H1 (cell line): ENCODE results near the gene TNFRSF6B. TPM values are rescaled to one million over a fixed set of nuclear protein-coding genes. Genes with fewer than 3 reads are reported as not detected.

ENCODE experiments used
- CTCF ChIA-PET: fragments of 300-600 bp; sonication (Branson Sonifier 250); formaldehyde crosslinking; loops from one replicate; lab custom pipeline; 2021; ENCODE audit not compliant: partially characterized antibody; lab: Charles Lee
- POLR2A ChIA-PET: fragments of 300-600 bp; sonication (Branson Sonifier 250); formaldehyde crosslinking; loops from one replicate; lab custom pipeline; 2021; ENCODE audit warnings: inconsistent platforms; ENCODE audit not compliant: partially characterized antibody; lab: Charles Lee
- DNase-seq, 2 experiments: peaks; one replicate each; pipeline versions ENCODE4 v3.0.0 to v3.0.0-alpha.2; 2010 to 2022; ENCODE audit warnings: low spot score in 2 of 2, low read depth in 1 of 2, mixed read lengths in 1 of 2
- FAIRE-seq: peaks from 2 replicates; lab custom pipeline; 2011; peaks lifted over from hg19 to GRCh38; lab: Jason Lieb, UNC
- H2AFZ ChIP-seq: 2 replicates; pipeline ENCODE4 v1.8.1; 2012; ENCODE audit warnings: low read length, inconsistent platforms
- H2AK5ac ChIP-seq: 2 replicates; pipeline ENCODE4 v1.6.1; 2013; ENCODE audit warnings: low read depth, low read length
- H2BK120ac ChIP-seq: replicated peaks from 2 replicates; pipeline ENCODE3; 2013; ENCODE audit warnings: low read depth, low read length, inconsistent platforms
- H2BK12ac ChIP-seq: 2 replicates; pipeline ENCODE4 v1.6.1; 2013; ENCODE audit warnings: low read depth, low read length
- H2BK15ac ChIP-seq: 2 replicates; pipeline ENCODE4 v1.6.1; 2013; ENCODE audit warnings: low read length
- H2BK20ac ChIP-seq: 2 replicates; pipeline ENCODE4 v1.6.1; 2013; ENCODE audit warnings: low read length
- H2BK5ac ChIP-seq: 2 replicates; pipeline ENCODE4 v1.6.1; 2013; ENCODE audit warnings: low read depth, low read length
- H3K14ac ChIP-seq: 2 replicates; pipeline ENCODE4 v1.6.1; 2013; ENCODE audit warnings: inconsistent platforms; ENCODE audit not compliant: insufficient read length
- H3K18ac ChIP-seq: 2 replicates; pipeline ENCODE4 v1.6.1; 2013; ENCODE audit warnings: low read length; ENCODE audit errors: extremely low read depth
- H3K23ac ChIP-seq: 2 replicates; pipeline ENCODE4 v1.6.1; 2013; ENCODE audit warnings: inconsistent platforms; ENCODE audit not compliant: insufficient read length
- H3K23me2 ChIP-seq: 2 replicates; pipeline ENCODE4 v1.6.1; 2013; ENCODE audit warnings: low read depth, low read length
- H3K27ac ChIP-seq: 2 replicates; pipeline ENCODE4 v1.6.1; 2011; ENCODE audit warnings: low read depth, low read length, inconsistent platforms
- H3K27me3 ChIP-seq, 4 experiments: replicated peaks in 1 of 4; 1 replicate in 1 of 4; 2 replicates in 3 of 4; pipeline versions ENCODE4 v1.6.1 to v1.8.1; 2011 to 2013; ENCODE audit warnings: low read length in 3 of 4, mild to moderate bottlenecking in 3 of 4, inconsistent platforms in 2 of 4, mixed read lengths in 2 of 4, moderate library complexity in 1 of 4; ENCODE audit not compliant: control insufficient read depth in 3 of 4, insufficient read depth in 3 of 4; ENCODE audit errors: extremely low read depth in 1 of 4
- H3K36me3 ChIP-seq, 4 experiments: 2 replicates each; pipeline versions ENCODE4 v1.6.1 to v1.8.1; 2011 to 2013; ENCODE audit warnings: mild to moderate bottlenecking in 4 of 4, low read length in 3 of 4, moderate library complexity in 2 of 4, control low read depth in 1 of 4, inconsistent platforms in 1 of 4; ENCODE audit not compliant: insufficient read depth in 4 of 4, control insufficient read depth in 2 of 4
- H3K4ac ChIP-seq: replicated peaks from 2 replicates; pipeline ENCODE3; 2013; ENCODE audit warnings: low read length, low read depth, mixed read lengths, inconsistent platforms; ENCODE audit not compliant: insufficient read length
- H3K4me1 ChIP-seq, 4 experiments: replicated peaks in 1 of 4; 1 replicate in 1 of 4; 2 replicates in 3 of 4; pipeline versions ENCODE4 v1.6.1 to v1.8.1; 2011 to 2013; ENCODE audit warnings: low read length in 3 of 4, inconsistent platforms in 2 of 4, mixed read lengths in 1 of 4; ENCODE audit not compliant: insufficient read depth in 4 of 4, control insufficient read depth in 3 of 4
- H3K4me2 ChIP-seq, 2 experiments: 2 replicates each; pipeline versions ENCODE4 v1.6.1 to v1.8.1; 2011 to 2013; ENCODE audit warnings: low read depth in 2 of 2, low read length in 2 of 2, control low read depth in 1 of 2, inconsistent platforms in 1 of 2, mild to moderate bottlenecking in 1 of 2; ENCODE audit not compliant: insufficient read depth in 1 of 2
- H3K4me3 ChIP-seq, 4 experiments: fragments of 200-600, 300-600 bp in 1 of 4; sonication (generic), shearing (Covaris generic), sonication (Bioruptor Twin) in 1 of 4; 2 replicates each; pipeline versions ENCODE4 v1.5.1 to v1.8.1; 2011 to 2016; ENCODE audit warnings: low read length in 4 of 4, low read depth in 3 of 4, control low read depth in 2 of 4, inconsistent platforms in 2 of 4, mild to moderate bottlenecking in 2 of 4, mixed read lengths in 1 of 4, moderate library complexity in 1 of 4; ENCODE audit not compliant: insufficient read depth in 2 of 4; ENCODE audit errors: extremely low read depth in 1 of 4
- H3K56ac ChIP-seq: replicated peaks from 2 replicates; pipeline ENCODE3; 2013; ENCODE audit warnings: low read depth, mild to moderate bottlenecking, mixed read lengths, low read length, inconsistent platforms; ENCODE audit not compliant: insufficient read length
- H3K79me1 ChIP-seq: 2 replicates; pipeline ENCODE4 v1.6.1; 2013; ENCODE audit warnings: low read depth, low read length, control low read depth
- H3K79me2 ChIP-seq, 2 experiments: 2 replicates each; pipeline versions ENCODE4 v1.6.1 to v1.8.1; 2012 to 2013; ENCODE audit warnings: low read length in 2 of 2, mild to moderate bottlenecking in 2 of 2, inconsistent platforms in 1 of 2; ENCODE audit not compliant: insufficient read depth in 2 of 2, control insufficient read depth in 1 of 2
- H3K9ac ChIP-seq, 4 experiments: replicated peaks in 1 of 4; 1 replicate in 1 of 4; 2 replicates in 3 of 4; pipeline versions ENCODE4 v1.6.1 to v1.8.1; 2011 to 2013; ENCODE audit warnings: low read depth in 3 of 4, low read length in 3 of 4, control low read depth in 2 of 4, mild to moderate bottlenecking in 2 of 4, moderate library complexity in 2 of 4, inconsistent platforms in 1 of 4; ENCODE audit errors: extremely low read depth in 1 of 4
- H3K9me3 ChIP-seq, 2 experiments: 2 replicates each; pipeline versions ENCODE4 v1.6.1 to v1.8.1; 2012 to 2013; ENCODE audit warnings: mild to moderate bottlenecking in 2 of 2, moderate library complexity in 2 of 2, control low read depth in 1 of 2, inconsistent platforms in 1 of 2, low read depth in 1 of 2, low read length in 1 of 2, mixed read lengths in 1 of 2; ENCODE audit not compliant: insufficient read depth in 2 of 2
- H4K20me1 ChIP-seq, 2 experiments: replicated peaks in 1 of 2; 2 replicates each; pipeline versions ENCODE3 to v1.8.1; 2011 to 2013; ENCODE audit warnings: inconsistent platforms in 2 of 2, low read length in 2 of 2, mild to moderate bottlenecking in 1 of 2; ENCODE audit not compliant: insufficient read depth in 2 of 2, control insufficient read depth in 1 of 2
- H4K5ac ChIP-seq: 2 replicates; pipeline ENCODE4 v1.6.1; 2013; ENCODE audit warnings: low read length, low read depth, mixed read lengths, inconsistent platforms; ENCODE audit not compliant: insufficient read length
- H4K8ac ChIP-seq: 2 replicates; pipeline ENCODE4 v1.8.0; 2013; ENCODE audit warnings: mild to moderate bottlenecking, moderate library complexity, low read length, inconsistent platforms; ENCODE audit not compliant: insufficient read depth; ENCODE audit errors: extremely low read depth
- H4K91ac ChIP-seq: replicated peaks from 2 replicates; pipeline ENCODE3; 2013; ENCODE audit warnings: low read length, mixed read lengths, inconsistent platforms; ENCODE audit not compliant: insufficient read length
- CHD2 ChIP-seq: IDR thresholded peaks from 2 replicates; pipeline ENCODE4 v1.6.1; 2012; ENCODE audit warnings: low read length, improper control_type of control experiment
- CTCF ChIP-seq, 3 experiments: IDR thresholded peaks; 1 replicate in 2 of 3; 2 replicates in 1 of 3; pipeline versions ENCODE4 v1.5.1 to v1.6.1; 2011; ENCODE audit warnings: low read length in 3 of 3, mild to moderate bottlenecking in 3 of 3, inconsistent platforms in 2 of 3, low read depth in 1 of 3, moderate library complexity in 1 of 3; ENCODE audit not compliant: insufficient read depth in 1 of 3; ENCODE audit errors: control extremely low read depth in 1 of 3
- EZH2 ChIP-seq: fragments of 200-600 bp; sonication (generic); IDR thresholded peaks from 2 replicates; pipeline ENCODE4 v1.7.1; 2012; ENCODE audit warnings: low read depth, mild to moderate bottlenecking, moderate library complexity, low read length, inconsistent platforms; ENCODE audit not compliant: severe bottlenecking
- POU5F1 ChIP-seq: IDR thresholded peaks from 2 replicates; pipeline ENCODE4 v1.6.1; 2011; ENCODE audit warnings: low read depth, mild to moderate bottlenecking, low read length, moderate library complexity
- RFX5 ChIP-seq: IDR thresholded peaks from 2 replicates; pipeline ENCODE4 v1.6.1; 2011; ENCODE audit warnings: low read depth, low read length, improper control_type of control experiment, borderline replicate concordance
- SAP30 ChIP-seq: fragments of 300-600 bp; sonication (generic); IDR thresholded peaks from 2 replicates; pipeline ENCODE4 v1.7.1; 2012; ENCODE audit warnings: low read length, moderate library complexity, mild to moderate bottlenecking, inconsistent platforms; ENCODE audit not compliant: insufficient read depth, insufficient replicate concordance
- SUZ12 ChIP-seq: fragments of 200-600 bp; sonication (generic); IDR thresholded peaks from 2 replicates; pipeline ENCODE4 v1.6.1; 2012; ENCODE audit warnings: mild to moderate bottlenecking, inconsistent platforms, low read length, moderate library complexity, mixed read lengths
- TAF7 ChIP-seq: optimal IDR thresholded peaks from 2 replicates; pipeline ENCODE3; 2011; ENCODE audit warnings: low read depth, mild to moderate bottlenecking, inconsistent platforms, low read length, moderate library complexity, borderline replicate concordance
- WGBS, 2 experiments: shearing (Covaris generic) in 1 of 2; methylation state at CpG; one replicate each; pipeline versions ENCODE4 v1.1.6 to v1.1.7; 2013 to 2015; ENCODE audit warnings: low lambda C conversion rate in 2 of 2, mixed read lengths in 2 of 2, inconsistent platforms in 1 of 2, low coverage in 1 of 2, missing lambda C conversion rate in 1 of 2; ENCODE audit not compliant: insufficient replicate concordance in 2 of 2, insufficient coverage in 1 of 2, insufficient read length in 1 of 2; ENCODE audit errors: extremely low coverage in 1 of 2, missing lambda C conversion rate in 1 of 2; 5-methylcytosine and 5-hydroxymethylcytosine counted together
- polyA plus RNA-seq, 7 experiments: library from polyadenylated mRNA; depleted of rRNA in 3 of 7; stranded (reverse) in 5 of 7; unstranded in 2 of 7; fragments of >200 nt in 5 of 7; fragments of 200-250 nt in 2 of 7; gene quantifications; 1 replicate in 5 of 7; 2 replicates in 1 of 7; 4 replicates in 1 of 7; pipeline versions ENCODE4 v1.2.1 to v1.2.3, GENCODE V29; 2011 to 2013; ENCODE audit warnings: missing spikeins in 2 of 7, mixed read lengths in 2 of 7
- total RNA-seq: library from RNA; stranded (reverse); fragmentation: NEBNext Ultra II Directional; extraction: Animal tissue kit (Norgen Biotek cat#: 25700); gene quantifications from 2 replicates; pipeline ENCODE4 v1.2.1, GENCODE V29; 2021

TNFRSF6B gene
- total and polyA plus RNA-seq, 2 of the 8 experiments (the other 6 are each of a cell fraction or from before 2014, with no cell fraction given) = 3.1 TPM; not detected in 1

DNA sequence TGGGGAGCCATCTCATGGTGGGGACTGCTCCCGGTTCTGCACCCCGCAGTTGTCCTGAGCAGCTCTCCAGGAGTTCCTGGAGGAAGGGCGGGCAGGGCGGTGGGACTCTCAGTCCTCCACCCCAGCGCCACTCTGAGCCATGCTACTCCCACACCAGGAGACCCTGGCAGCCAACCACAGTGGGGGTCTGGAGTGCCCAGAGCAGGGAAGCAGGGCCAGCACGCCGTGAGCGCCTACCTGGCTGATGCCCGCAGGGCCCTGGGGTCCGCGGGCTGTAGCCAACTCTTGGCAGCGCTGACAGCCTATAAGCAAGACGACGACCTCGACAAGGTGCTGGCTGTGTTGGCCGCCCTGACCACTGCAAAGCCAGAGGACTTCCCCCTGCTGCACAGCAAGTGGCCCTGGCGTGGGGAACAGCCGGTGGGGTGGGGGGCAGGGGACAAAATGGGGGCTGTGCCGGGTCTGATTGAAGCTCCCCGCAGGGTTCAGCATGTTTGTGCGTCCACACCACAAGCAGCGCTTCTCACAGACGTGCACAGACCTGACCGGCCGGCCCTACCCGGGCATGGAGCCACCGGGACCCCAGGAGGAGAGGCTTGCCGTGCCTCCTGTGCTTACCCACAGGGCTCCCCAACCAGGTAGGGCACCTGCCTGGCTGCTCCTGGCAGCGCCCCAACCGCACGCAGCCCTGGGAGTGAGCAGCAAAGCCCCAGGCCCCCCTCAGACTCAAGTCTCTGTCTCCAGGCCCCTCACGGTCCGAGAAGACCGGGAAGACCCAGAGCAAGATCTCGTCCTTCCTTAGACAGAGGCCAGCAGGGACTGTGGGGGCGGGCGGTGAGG, 1.6 kb upstream of the TNFRSF6B start:
- WGBS, 2 experiments = 91% methylated on average over 28 of the region's 37 CpGs; no CpG with 5 or more reads in 1 of the 2 experiments
- Histone ChIP-seq H3K23me2 (peaks cover 8% of the 10 kb centered on the region; the same call in 1 of the 2 replicates), H3K4ac (no peak overlapping the region), H3K27me3 (no peaks in the 10 kb centered on the region), H2AFZ (no peak overlapping the region), H2AK5ac (no peak overlapping the region), H3K18ac (no peak overlapping the region), H4K20me1 (peaks cover 0 to 12% of the 10 kb centered on the region in 2 experiments), H3K23ac (no peak overlapping the region), H3K27ac (no peak overlapping the region), H2BK15ac (no peak overlapping the region), H3K79me2 (no peaks in the 10 kb centered on the region), H3K4me3 (no peak overlapping the region), H4K91ac (no peak overlapping the region), H3K36me3 (peaks cover 0 to 3% (median 0%) of the 10 kb centered on the region in 4 experiments; a peak in 1 of 8 replicates), H2BK20ac (no peak overlapping the region), H2BK12ac (no peak overlapping the region), H4K8ac (no peak overlapping the region; the same call in 1 of the 2 replicates), H3K9ac (no peak overlapping the region), H3K79me1 (no peaks in the 10 kb centered on the region), H3K9me3 (no peaks in the 10 kb centered on the region; a peak in 1 of 4 replicates), H3K4me1 (peaks cover 0 to 12% (median 7%) of the 10 kb centered on the region in 4 experiments; a peak in 4 of 7 replicates), H4K5ac (no peak overlapping the region), H3K14ac (no peak overlapping the region), H3K4me2 (no peak overlapping the region), H3K56ac (no peak overlapping the region), H2BK5ac (no peak overlapping the region; the same call in 1 of the 2 replicates), H2BK120ac (no peak overlapping the region)
- CTCF ChIA-PET = no interaction called here
- DNase-seq (no peak), FAIRE-seq (no peak)
- POLR2A ChIA-PET = interaction anchor here (0.7 to 3.5 kb wide), 6 partner anchors 11 to 165 kb away, joined by 3 to 49 read pairs (median 5); partner anchors contain the start of genes ARFRP1, LIME1 and ZGPAT
- no peak for TF ChIP-seq CTCF (IDR thresholded peaks at IDR 0.05; ENCODE audit: control extremely low read depth in 1 of 3, insufficient read depth in 1 of 3, low read depth in 1 of 3, low read length in 3 of 3)
- no peak for TF ChIP-seq SAP30
- TF ChIP-seq RFX5 = no peak
- no peak for TF ChIP-seq TAF7
- TF ChIP-seq CHD2 = no peak
- TF ChIP-seq POU5F1 = no peak
- TF ChIP-seq SUZ12 = no peak
- no peak for TF ChIP-seq EZH2
